HepG2 (cell line): ENCODE data around the gene MEX3A. TPM values are rescaled to one million over a fixed set of nuclear protein-coding genes. Genes with fewer than 3 reads are reported as not detected.

Experiments
- CAMTA2 ChIP-seq: sonication (generic); formaldehyde crosslinking; IDR thresholded peaks from 2 replicates; pipeline ENCODE4 v1.4.0; 2020; ENCODE audit warnings: mild to moderate bottlenecking, missing genetic modification reagents, borderline replicate concordance
- DNMT1 ChIP-seq: sonication (generic); formaldehyde crosslinking; IDR thresholded peaks from 2 replicates; pipeline ENCODE4 v1.5.1; 2020; ENCODE audit warnings: mild to moderate bottlenecking, missing genetic modification reagents
- GTF3A ChIP-seq: sonication (generic); formaldehyde crosslinking; conservative IDR thresholded peaks from 2 replicates; pipeline ENCODE4 v1.4.0; 2020; ENCODE audit warnings: mild to moderate bottlenecking, missing genetic modification reagents
- JARID2 ChIP-seq: sonication (generic); formaldehyde crosslinking; IDR thresholded peaks from 2 replicates; pipeline ENCODE4 v1.8.1; 2023; ENCODE audit warnings: missing genetic modification reagents, inconsistent platforms; ENCODE audit not compliant: insufficient replicate concordance
- NR1H2 ChIP-seq: sonication (generic); formaldehyde crosslinking; IDR thresholded peaks from 2 replicates; pipeline ENCODE4 v1.8.1; 2022; ENCODE audit warnings: low read depth, missing genetic modification reagents, borderline replicate concordance
- RBM22 ChIP-seq: fragments of 200-400 bp; formaldehyde crosslinking; optimal IDR thresholded peaks from 2 replicates; pipeline ENCODE3; 2017; ENCODE audit warnings: mild to moderate bottlenecking, low read length, moderate library complexity
- SUZ12 ChIP-seq: fragments of 150-350 bp; IDR thresholded peaks from 2 replicates; pipeline ENCODE4 v1.6.1; 2014; ENCODE audit warnings: low read depth, low read length
- TGIF2 ChIP-seq: IDR thresholded peaks from 2 replicates; pipeline ENCODE4 v1.6.1; 2016; ENCODE audit warnings: control low read depth, missing compliant biosample characterization
- ZNF282 ChIP-seq: fragments of 450-650 bp; IDR thresholded peaks from 2 replicates; pipeline ENCODE4 v1.6.1; 2018; ENCODE audit not compliant: partially characterized antibody
- ZNF354B ChIP-seq: sonication (generic); formaldehyde crosslinking; IDR thresholded peaks from 2 replicates; pipeline ENCODE4 v1.8.0; 2022; ENCODE audit warnings: mild to moderate bottlenecking, missing genetic modification reagents
- ZNF432 ChIP-seq: sonication (generic); formaldehyde crosslinking; IDR thresholded peaks from 2 replicates; pipeline ENCODE4 v1.5.0; 2020; ENCODE audit warnings: missing genetic modification reagents, mild to moderate bottlenecking, borderline replicate concordance
- ZNF562 ChIP-seq: sonication (generic); formaldehyde crosslinking; IDR thresholded peaks from 2 replicates; pipeline ENCODE4 v1.8.0; 2022; ENCODE audit warnings: missing genetic modification reagents, borderline replicate concordance
- ZNF746 ChIP-seq: sonication (generic); formaldehyde crosslinking; IDR thresholded peaks from 2 replicates; pipeline ENCODE4 v1.8.0; 2022; ENCODE audit warnings: mild to moderate bottlenecking, missing genetic modification reagents
- polyA plus RNA-seq, 8 experiments: library from polyadenylated mRNA; depleted of rRNA in 3 of 8; stranded (reverse) in 7 of 8; unstranded in 1 of 8; fragments of >200 nt; fragmentation: Illumina TruSeq in 4 of 8; extraction: Trizol in 4 of 8; gene quantifications; 2 replicates each; pipeline versions ENCODE4 v1.2.1 to v1.2.3, GENCODE V29; 2011 to 2016; ENCODE audit warnings: low read depth in 4 of 8, missing spikeins in 1 of 8, mixed read lengths in 1 of 8; ENCODE audit not compliant: insufficient read depth in 1 of 8
- total RNA-seq, 5 experiments: library from RNA; depleted of rRNA; stranded (reverse); fragments of >200 nt; fragmentation: Illumina TruSeq; extraction: Trizol; gene quantifications; 2 replicates each; pipeline ENCODE4 v1.2.3, GENCODE V29; 2016; ENCODE audit warnings: low read depth in 1 of 5
- TF ChIP-seq, protein P1 (sequence below): sonication (generic); formaldehyde crosslinking; IDR thresholded peaks from 2 replicates; pipeline ENCODE4 v1.4.0; 2020; ENCODE audit warnings: low read depth, missing genetic modification reagents
- TF ChIP-seq, protein P2 (sequence below): sonication (generic); formaldehyde crosslinking; IDR thresholded peaks from 2 replicates; pipeline ENCODE4 v1.4.0; 2020; ENCODE audit warnings: missing genetic modification reagents
- TF ChIP-seq, protein P3 (sequence below): sonication (generic); formaldehyde crosslinking; IDR thresholded peaks from 2 replicates; pipeline ENCODE4 v1.4.0; 2020; ENCODE audit warnings: missing genetic modification reagents, borderline replicate concordance
- TF ChIP-seq, protein P4 (sequence below): sonication (generic); formaldehyde crosslinking; IDR thresholded peaks from 2 replicates; pipeline ENCODE4 v1.4.0; 2020; ENCODE audit warnings: missing genetic modification reagents, borderline replicate concordance

The MEX3A gene
- total and polyA plus RNA-seq, 2 of the 13 experiments (the other 11 are each of a cell fraction or from before 2014, with no cell fraction given) = 7.6 to 9.1 TPM

DNA sequence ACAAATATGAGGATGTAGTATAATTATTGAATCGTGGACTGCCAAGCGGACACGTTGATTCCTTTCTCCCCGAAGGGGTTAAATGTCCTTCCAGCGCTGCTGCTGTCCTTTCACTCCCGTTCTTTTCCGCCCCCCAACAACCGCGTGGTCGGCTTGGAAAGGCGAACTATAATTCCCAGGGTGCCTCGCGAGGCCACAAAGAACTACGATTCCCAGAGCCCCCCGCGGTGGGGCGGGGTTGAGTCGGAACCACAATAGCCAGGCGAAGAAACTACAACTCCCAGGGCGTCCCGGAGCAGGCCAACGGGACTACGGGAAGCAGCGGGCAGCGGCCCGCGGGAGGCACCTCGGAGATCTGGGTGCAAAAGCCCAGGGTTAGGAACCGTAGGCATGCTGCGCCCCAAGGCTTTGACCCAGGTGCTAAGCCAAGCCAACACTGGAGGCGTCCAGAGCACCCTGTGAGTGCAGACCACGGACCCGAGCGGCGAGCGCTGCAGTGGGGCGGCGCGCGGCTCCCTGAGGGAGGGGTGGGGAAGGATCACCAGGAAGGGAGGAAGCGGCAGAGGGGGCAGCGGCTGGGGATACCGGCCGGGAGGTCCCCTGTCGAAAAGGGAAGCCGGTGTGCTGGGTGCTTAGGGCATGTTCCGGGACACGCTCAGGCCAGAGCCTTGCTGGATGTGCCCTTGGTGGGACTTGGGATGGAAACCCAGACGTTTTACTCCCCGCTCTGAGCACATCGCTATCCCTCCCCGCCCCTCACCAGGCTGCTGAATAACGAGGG is 27.6 kb downstream of the MEX3A start, which contains the start of gene LAMTOR2 (continued):
- TF ChIP-seq, protein P1, sequence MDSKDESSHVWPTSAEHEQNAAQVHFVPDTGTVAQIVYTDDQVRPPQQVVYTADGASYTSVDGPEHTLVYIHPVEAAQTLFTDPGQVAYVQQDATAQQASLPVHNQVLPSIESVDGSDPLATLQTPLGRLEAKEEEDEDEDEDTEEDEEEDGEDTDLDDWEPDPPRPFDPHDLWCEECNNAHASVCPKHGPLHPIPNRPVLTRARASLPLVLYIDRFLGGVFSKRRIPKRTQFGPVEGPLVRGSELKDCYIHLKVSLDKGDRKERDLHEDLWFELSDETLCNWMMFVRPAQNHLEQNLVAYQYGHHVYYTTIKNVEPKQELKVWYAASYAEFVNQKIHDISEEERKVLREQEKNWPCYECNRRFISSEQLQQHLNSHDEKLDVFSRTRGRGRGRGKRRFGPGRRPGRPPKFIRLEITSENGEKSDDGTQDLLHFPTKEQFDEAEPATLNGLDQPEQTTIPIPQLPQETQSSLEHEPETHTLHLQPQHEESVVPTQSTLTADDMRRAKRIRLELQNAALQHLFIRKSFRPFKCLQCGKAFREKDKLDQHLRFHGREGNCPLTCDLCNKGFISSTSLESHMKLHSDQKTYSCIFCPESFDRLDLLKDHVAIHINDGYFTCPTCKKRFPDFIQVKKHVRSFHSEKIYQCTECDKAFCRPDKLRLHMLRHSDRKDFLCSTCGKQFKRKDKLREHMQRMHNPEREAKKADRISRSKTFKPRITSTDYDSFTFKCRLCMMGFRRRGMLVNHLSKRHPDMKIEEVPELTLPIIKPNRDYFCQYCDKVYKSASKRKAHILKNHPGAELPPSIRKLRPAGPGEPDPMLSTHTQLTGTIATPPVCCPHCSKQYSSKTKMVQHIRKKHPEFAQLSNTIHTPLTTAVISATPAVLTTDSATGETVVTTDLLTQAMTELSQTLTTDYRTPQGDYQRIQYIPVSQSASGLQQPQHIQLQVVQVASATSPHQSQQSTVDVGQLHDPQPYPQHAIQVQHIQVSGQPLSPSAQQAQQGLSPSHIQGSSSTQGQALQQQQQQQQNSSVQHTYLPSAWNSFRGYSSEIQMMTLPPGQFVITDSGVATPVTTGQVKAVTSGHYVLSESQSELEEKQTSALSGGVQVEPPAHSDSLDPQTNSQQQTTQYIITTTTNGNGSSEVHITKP (CRISPR knock-in tag) = peak; percentile 92
- no peak for TF ChIP-seq NR1H2 (CRISPR knock-in tag)
- peak; percentile 95 for TF ChIP-seq SUZ12
- no peak; the same call in none of the 2 replicates for TF ChIP-seq TGIF2 (CRISPR knock-in tag)
- TF ChIP-seq RBM22 = no peak
- no peak for TF ChIP-seq ZNF432 (CRISPR knock-in tag)
- TF ChIP-seq, protein P2, sequence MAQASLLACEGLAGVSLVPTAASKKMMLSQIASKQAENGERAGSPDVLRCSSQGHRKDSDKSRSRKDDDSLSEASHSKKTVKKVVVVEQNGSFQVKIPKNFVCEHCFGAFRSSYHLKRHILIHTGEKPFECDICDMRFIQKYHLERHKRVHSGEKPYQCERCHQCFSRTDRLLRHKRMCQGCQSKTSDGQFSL (CRISPR knock-in tag) = peak; percentile 18; the same call in 1 of the 2 replicates
- no peak for TF ChIP-seq GTF3A (CRISPR knock-in tag)
- TF ChIP-seq JARID2 = no peak
- no peak for TF ChIP-seq ZNF746 (CRISPR knock-in tag)
- TF ChIP-seq, protein P3, sequence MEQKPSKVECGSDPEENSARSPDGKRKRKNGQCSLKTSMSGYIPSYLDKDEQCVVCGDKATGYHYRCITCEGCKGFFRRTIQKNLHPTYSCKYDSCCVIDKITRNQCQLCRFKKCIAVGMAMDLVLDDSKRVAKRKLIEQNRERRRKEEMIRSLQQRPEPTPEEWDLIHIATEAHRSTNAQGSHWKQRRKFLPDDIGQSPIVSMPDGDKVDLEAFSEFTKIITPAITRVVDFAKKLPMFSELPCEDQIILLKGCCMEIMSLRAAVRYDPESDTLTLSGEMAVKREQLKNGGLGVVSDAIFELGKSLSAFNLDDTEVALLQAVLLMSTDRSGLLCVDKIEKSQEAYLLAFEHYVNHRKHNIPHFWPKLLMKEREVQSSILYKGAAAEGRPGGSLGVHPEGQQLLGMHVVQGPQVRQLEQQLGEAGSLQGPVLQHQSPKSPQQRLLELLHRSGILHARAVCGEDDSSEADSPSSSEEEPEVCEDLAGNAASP (CRISPR knock-in tag) = peak; percentile 49; the same call in 1 of the 2 replicates
- TF ChIP-seq CAMTA2 = no peak
- TF ChIP-seq, protein P4, sequence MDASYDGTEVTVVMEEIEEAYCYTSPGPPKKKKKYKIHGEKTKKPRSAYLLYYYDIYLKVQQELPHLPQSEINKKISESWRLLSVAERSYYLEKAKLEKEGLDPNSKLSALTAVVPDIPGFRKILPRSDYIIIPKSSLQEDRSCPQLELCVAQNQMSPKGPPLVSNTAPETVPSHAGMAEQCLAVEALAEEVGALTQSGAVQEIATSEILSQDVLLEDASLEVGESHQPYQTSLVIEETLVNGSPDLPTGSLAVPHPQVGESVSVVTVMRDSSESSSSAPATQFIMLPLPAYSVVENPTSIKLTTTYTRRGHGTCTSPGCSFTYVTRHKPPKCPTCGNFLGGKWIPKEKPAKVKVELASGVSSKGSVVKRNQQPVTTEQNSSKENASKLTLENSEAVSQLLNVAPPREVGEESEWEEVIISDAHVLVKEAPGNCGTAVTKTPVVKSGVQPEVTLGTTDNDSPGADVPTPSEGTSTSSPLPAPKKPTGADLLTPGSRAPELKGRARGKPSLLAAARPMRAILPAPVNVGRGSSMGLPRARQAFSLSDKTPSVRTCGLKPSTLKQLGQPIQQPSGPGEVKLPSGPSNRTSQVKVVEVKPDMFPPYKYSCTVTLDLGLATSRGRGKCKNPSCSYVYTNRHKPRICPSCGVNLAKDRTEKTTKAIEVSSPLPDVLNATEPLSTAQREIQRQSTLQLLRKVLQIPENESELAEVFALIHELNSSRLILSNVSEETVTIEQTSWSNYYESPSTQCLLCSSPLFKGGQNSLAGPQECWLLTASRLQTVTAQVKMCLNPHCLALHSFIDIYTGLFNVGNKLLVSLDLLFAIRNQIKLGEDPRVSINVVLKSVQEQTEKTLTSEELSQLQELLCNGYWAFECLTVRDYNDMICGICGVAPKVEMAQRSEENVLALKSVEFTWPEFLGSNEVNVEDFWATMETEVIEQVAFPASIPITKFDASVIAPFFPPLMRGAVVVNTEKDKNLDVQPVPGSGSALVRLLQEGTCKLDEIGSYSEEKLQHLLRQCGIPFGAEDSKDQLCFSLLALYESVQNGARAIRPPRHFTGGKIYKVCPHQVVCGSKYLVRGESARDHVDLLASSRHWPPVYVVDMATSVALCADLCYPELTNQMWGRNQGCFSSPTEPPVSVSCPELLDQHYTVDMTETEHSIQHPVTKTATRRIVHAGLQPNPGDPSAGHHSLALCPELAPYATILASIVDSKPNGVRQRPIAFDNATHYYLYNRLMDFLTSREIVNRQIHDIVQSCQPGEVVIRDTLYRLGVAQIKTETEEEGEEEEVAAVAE (CRISPR knock-in tag) = peak; percentile 87; the same call in 1 of the 2 replicates
- TF ChIP-seq ZNF354B = 0 out of 2 replicates have a peak, but pooled peaks have one; percentile 11
- TF ChIP-seq DNMT1 = no peak
- no peak for TF ChIP-seq ZNF562 (CRISPR knock-in tag)
- no peak for TF ChIP-seq ZNF282
